IMR-90 (cell line): ENCODE measurements around the gene EID2B. TPM values are rescaled to one million over a fixed set of nuclear protein-coding genes. Genes with fewer than 3 reads are reported as not detected.

Experiments used
- ATAC-seq: fragments of 200-7000 bp; cut with Tn5 transposase; 2 replicates; pipeline ENCODE4 v1.9.1; 2020; ENCODE audit warnings: low read depth, mild to moderate bottlenecking, moderate library complexity
- BruUV-seq: library from RNA; stranded (reverse); fragments of 400-500 nt; replicated peaks from 2 replicates; lab custom pipeline; 2021; lab: Mats Ljungman, UMichigan
- CTCF ChIA-PET: fragments of 300-600 bp; formaldehyde crosslinking; extraction: SDS; loops from one replicate; lab custom pipeline; 2021; ENCODE audit warnings: antibody characterized with exemption; lab: Yijun Ruan, JAX
- POLR2A ChIA-PET: fragments of 300-600 bp; sonication (Branson Sonifier 250); formaldehyde crosslinking; loops from one replicate; lab custom pipeline; 2022; ENCODE audit warnings: antibody characterized with exemption; ENCODE audit not compliant: unreplicated experiment; lab: Charles Lee
- DNase-seq: peaks from one replicate; pipeline ENCODE4 v3.0.0; 2013
- H2AFZ ChIP-seq: replicated peaks from 2 replicates; pipeline ENCODE3; 2013; ENCODE audit warnings: low read length, mild to moderate bottlenecking; ENCODE audit not compliant: poor library complexity
- H2AK5ac ChIP-seq: 2 replicates; pipeline ENCODE4 v1.6.1; 2013; ENCODE audit warnings: low read depth, low read length, inconsistent platforms
- H2AK9ac ChIP-seq: replicated peaks from 2 replicates; pipeline ENCODE3; 2013; ENCODE audit warnings: mild to moderate bottlenecking, low read depth, low read length, moderate library complexity; ENCODE audit not compliant: poor library complexity
- H2BK120ac ChIP-seq: 2 replicates; pipeline ENCODE4 v1.6.1; 2013; ENCODE audit warnings: low read depth, low read length, inconsistent platforms
- H2BK15ac ChIP-seq: 3 replicates; pipeline ENCODE4 v1.6.1; 2013; ENCODE audit warnings: low read depth, low read length, inconsistent platforms
- H2BK20ac ChIP-seq: 2 replicates; pipeline ENCODE4 v1.6.1; 2013; ENCODE audit warnings: low read depth, mild to moderate bottlenecking, inconsistent platforms, low read length, moderate library complexity
- H2BK5ac ChIP-seq: 2 replicates; pipeline ENCODE4 v1.6.1; 2013; ENCODE audit warnings: mild to moderate bottlenecking, low read depth, low read length, inconsistent platforms; ENCODE audit not compliant: poor library complexity, severe bottlenecking
- H3K14ac ChIP-seq: replicated peaks from 2 replicates; pipeline ENCODE4 v1.6.1; 2013; ENCODE audit warnings: low read depth, low read length, inconsistent platforms
- H3K18ac ChIP-seq: 2 replicates; pipeline ENCODE4 v1.6.1; 2013; ENCODE audit warnings: low read depth, low read length, control low read depth
- H3K23ac ChIP-seq: 2 replicates; pipeline ENCODE4 v1.6.1; 2013; ENCODE audit warnings: low read depth, low read length, inconsistent platforms
- H3K27ac ChIP-seq: 2 replicates; pipeline ENCODE4 v1.5.1; 2013; ENCODE audit warnings: mild to moderate bottlenecking, control low read depth, low read length; ENCODE audit not compliant: insufficient read depth
- H3K27me3 ChIP-seq: 2 replicates; pipeline ENCODE4 v1.6.1; 2013; ENCODE audit warnings: low read length; ENCODE audit not compliant: control insufficient read depth, insufficient read depth
- H3K36me3 ChIP-seq: 2 replicates; pipeline ENCODE4 v1.6.1; 2013; ENCODE audit warnings: low read length, mixed read lengths; ENCODE audit not compliant: control insufficient read depth, insufficient read depth
- H3K4ac ChIP-seq: 2 replicates; pipeline ENCODE4 v1.6.1; 2013; ENCODE audit warnings: low read depth, low read length, inconsistent platforms
- H3K4me1 ChIP-seq: 2 replicates; pipeline ENCODE4 v1.6.1; 2013; ENCODE audit warnings: low read length, mixed read lengths; ENCODE audit not compliant: control insufficient read depth, insufficient read depth
- H3K4me2 ChIP-seq: 2 replicates; pipeline ENCODE4 v1.6.1; 2013; ENCODE audit warnings: low read depth, mild to moderate bottlenecking, control low read depth, low read length, moderate library complexity
- H3K4me3 ChIP-seq: 2 replicates; pipeline ENCODE4 v1.5.1; 2013; ENCODE audit warnings: low read depth, mild to moderate bottlenecking, control low read depth, low read length, moderate library complexity; ENCODE audit not compliant: insufficient read depth
- H3K56ac ChIP-seq: 2 replicates; pipeline ENCODE4 v1.6.1; 2013; ENCODE audit warnings: low read length, inconsistent platforms; ENCODE audit not compliant: insufficient read depth; ENCODE audit errors: extremely low read depth
- H3K79me1 ChIP-seq, 2 experiments: 2 replicates each; pipeline ENCODE4 v1.6.1; 2013; ENCODE audit warnings: low read length in 2 of 2, inconsistent platforms in 1 of 2, low read depth in 1 of 2
- H3K9ac ChIP-seq: 2 replicates; pipeline ENCODE4 v1.6.1; 2013; ENCODE audit warnings: low read depth, low read length, control low read depth
- H3K9me1 ChIP-seq: 2 replicates; pipeline ENCODE4 v1.6.1; 2013; ENCODE audit warnings: low read length, inconsistent platforms; ENCODE audit not compliant: insufficient read depth
- H3K9me3 ChIP-seq: 2 replicates; pipeline ENCODE4 v1.6.1; 2013; ENCODE audit warnings: low read length; ENCODE audit not compliant: control insufficient read depth, insufficient read depth
- H4K20me1 ChIP-seq: 2 replicates; pipeline ENCODE4 v1.6.1; 2013; ENCODE audit warnings: low read length, inconsistent platforms; ENCODE audit not compliant: insufficient read depth
- H4K5ac ChIP-seq: 2 replicates; pipeline ENCODE4 v1.6.1; 2013; ENCODE audit warnings: mild to moderate bottlenecking, low read depth, low read length, control low read depth
- H4K8ac ChIP-seq, 2 experiments: 2 replicates each; pipeline ENCODE4 v1.6.1; 2013; ENCODE audit warnings: low read depth in 2 of 2, low read length in 2 of 2, control low read depth in 1 of 2, inconsistent platforms in 1 of 2
- H4K91ac ChIP-seq: 2 replicates; pipeline ENCODE4 v1.6.1; 2013; ENCODE audit warnings: low read depth, low read length, inconsistent platforms; ENCODE audit not compliant: insufficient read depth
- CEBPB ChIP-seq: IDR thresholded peaks from 2 replicates; pipeline ENCODE4 v1.6.1; 2012; ENCODE audit warnings: low read depth, low read length, improper control_type of control experiment
- CHD1 ChIP-seq: IDR thresholded peaks from 2 replicates; pipeline ENCODE4 v1.6.1; 2012; ENCODE audit warnings: low read depth, low read length, improper control_type of control experiment
- FOS ChIP-seq: fragments of 150-350 bp; IDR thresholded peaks from 2 replicates; pipeline ENCODE4 v1.6.1; 2016; ENCODE audit warnings: low read depth, low read length
- MAFK ChIP-seq: IDR thresholded peaks from 2 replicates; pipeline ENCODE4 v1.6.1; 2012; ENCODE audit warnings: low read depth, low read length, improper control_type of control experiment
- MAZ ChIP-seq: IDR thresholded peaks from 2 replicates; pipeline ENCODE4 v1.6.1; 2012; ENCODE audit warnings: low read depth, mild to moderate bottlenecking, low read length, improper control_type of control experiment, moderate library complexity, borderline replicate concordance
- NFE2L2 ChIP-seq: fragments of 150-350 bp; IDR thresholded peaks from 2 replicates; pipeline ENCODE4 v1.6.1; 2016; ENCODE audit warnings: low read depth, mild to moderate bottlenecking, low read length
- SMC3 ChIP-seq: fragments of 150-350 bp; IDR thresholded peaks from 2 replicates; pipeline ENCODE4 v1.6.1; 2016; ENCODE audit warnings: low read depth, mild to moderate bottlenecking, antibody characterized with exemption, low read length, moderate library complexity
- WGBS, 2 experiments: methylation state at CpG; one replicate each; pipeline versions ENCODE4 v1.1.5 to v1.1.7; 2013; ENCODE audit warnings: missing lambda C conversion rate in 2 of 2; ENCODE audit not compliant: insufficient read length in 1 of 2; ENCODE audit errors: extremely low coverage in 2 of 2; 5-methylcytosine and 5-hydroxymethylcytosine counted together
- dilution Hi-C: fragments of 300-500 bp; cut with HindIII; formaldehyde crosslinking; loops from one replicate; pipeline ENCODE4 v1.14.3; 2018; ENCODE audit warnings: low sequenced_read_pairs; ENCODE audit not compliant: unreplicated experiment
- in situ Hi-C: fragments of 300-500 bp; cut with MboI; formaldehyde crosslinking; loops from 3 replicates; pipeline ENCODE4 v1.14.3; 2019; ENCODE audit warnings: low sequenced_read_pairs, inconsistent platforms, mixed read lengths
- intact Hi-C: fragments of 100-400 bp; cut with micrococcal nuclease; formaldehyde crosslinking; loops from 2 replicates; pipeline ENCODE4 v1.10.0; 2022
- polyA plus RNA-seq, 3 experiments: library from polyadenylated mRNA; depleted of rRNA; stranded (reverse); fragments of >200 nt; gene quantifications; 2 replicates each; pipeline ENCODE4 v1.2.3, GENCODE V29; 2012; ENCODE audit warnings: low replicate concordance in 1 of 3
- total RNA-seq: library from RNA; depleted of rRNA; stranded (reverse); fragments of >200 nt; gene quantifications from 2 replicates; pipeline ENCODE4 v1.2.3, GENCODE V29; 2012
- TF ChIP-seq, protein P1 (sequence below): conservative IDR thresholded peaks from 2 replicates; pipeline ENCODE4 v1.5.1; 2012; ENCODE audit warnings: mild to moderate bottlenecking, low read depth, low read length, improper control_type of control experiment
- TF ChIP-seq, protein P2 (sequence below): fragments of 150-350 bp; IDR thresholded peaks from 2 replicates; pipeline ENCODE4 v1.6.1; 2017; ENCODE audit warnings: mild to moderate bottlenecking, antibody characterized with exemption, low read length, low read depth

EID2B gene
- total and polyA plus RNA-seq, 2 of the 4 experiments (the other 2 are of a cell fraction) = 2.5 to 2.7 TPM

DNA sequence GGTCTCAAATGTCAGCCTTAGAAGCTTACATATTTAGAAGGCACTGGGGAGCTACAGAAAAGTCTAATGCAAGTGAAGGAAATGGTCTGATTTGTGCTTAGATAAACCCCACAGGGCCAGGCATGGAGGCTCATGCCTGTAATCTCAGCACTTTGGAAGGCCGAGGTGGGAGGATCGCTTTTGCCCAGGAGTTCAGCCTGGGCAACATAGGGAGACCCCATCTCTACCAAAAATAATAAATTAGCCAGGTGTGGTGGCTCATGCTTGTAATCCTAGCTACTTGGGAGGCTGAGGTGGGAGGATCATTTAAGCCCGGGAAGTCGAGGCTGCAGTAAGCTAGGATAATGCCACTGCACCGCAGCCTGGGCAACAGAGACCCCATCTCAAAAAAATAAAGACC is 36.6 kb downstream of the EID2B start:
- dilution Hi-C loops (no loop called here), intact Hi-C loops (loop anchor here (5.0 kb wide), 2 partner anchors 36 to 176 kb away; partner anchors contain the start of gene EID2B), in situ Hi-C loops (no loop called here)
- Histone ChIP-seq H3K23ac (no peak overlapping the region), H2AK5ac (no peak overlapping the region), H2BK120ac (no peak overlapping the region), H4K91ac (no peak overlapping the region), H4K8ac (no peak overlapping the region), H4K5ac (no peak overlapping the region), H2AK9ac (no peak overlapping the region), H3K27ac (no peak overlapping the region), H3K9ac (no peak overlapping the region), H3K79me1 (no peaks in the 10 kb centered on the region), H4K20me1 (no peaks in the 10 kb centered on the region), H3K56ac (no peak overlapping the region), H3K4me1 (peaks cover 3% of the 10 kb centered on the region; the same call in 1 of the 2 replicates), H2AFZ (no peak overlapping the region), H3K14ac (no peak overlapping the region), H3K4me2 (no peak overlapping the region), H3K27me3 (peaks cover 35% of the 10 kb centered on the region), H2BK20ac (no peak overlapping the region), H3K9me1 (peaks cover 3% of the 10 kb centered on the region), H2BK5ac (no peak overlapping the region), H3K36me3 (0 out of 2 replicates have a peak, but pooled peaks cover 5% of the 10 kb centered on the region), H3K18ac (no peak overlapping the region), H3K4me3 (no peak overlapping the region), H3K9me3 (no peaks in the 10 kb centered on the region), H3K4ac (no peak overlapping the region), H2BK15ac (no peak overlapping the region)
- TF ChIP-seq MAZ (no peak), FOS (no peak), MAFK (no peak), NFE2L2 (no peak), CHD1 (no peak), CEBPB (no peak), SMC3 (no peak)
- TF ChIP-seq, protein P1, sequence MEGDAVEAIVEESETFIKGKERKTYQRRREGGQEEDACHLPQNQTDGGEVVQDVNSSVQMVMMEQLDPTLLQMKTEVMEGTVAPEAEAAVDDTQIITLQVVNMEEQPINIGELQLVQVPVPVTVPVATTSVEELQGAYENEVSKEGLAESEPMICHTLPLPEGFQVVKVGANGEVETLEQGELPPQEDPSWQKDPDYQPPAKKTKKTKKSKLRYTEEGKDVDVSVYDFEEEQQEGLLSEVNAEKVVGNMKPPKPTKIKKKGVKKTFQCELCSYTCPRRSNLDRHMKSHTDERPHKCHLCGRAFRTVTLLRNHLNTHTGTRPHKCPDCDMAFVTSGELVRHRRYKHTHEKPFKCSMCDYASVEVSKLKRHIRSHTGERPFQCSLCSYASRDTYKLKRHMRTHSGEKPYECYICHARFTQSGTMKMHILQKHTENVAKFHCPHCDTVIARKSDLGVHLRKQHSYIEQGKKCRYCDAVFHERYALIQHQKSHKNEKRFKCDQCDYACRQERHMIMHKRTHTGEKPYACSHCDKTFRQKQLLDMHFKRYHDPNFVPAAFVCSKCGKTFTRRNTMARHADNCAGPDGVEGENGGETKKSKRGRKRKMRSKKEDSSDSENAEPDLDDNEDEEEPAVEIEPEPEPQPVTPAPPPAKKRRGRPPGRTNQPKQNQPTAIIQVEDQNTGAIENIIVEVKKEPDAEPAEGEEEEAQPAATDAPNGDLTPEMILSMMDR = no peak
- TF ChIP-seq, protein P2, sequence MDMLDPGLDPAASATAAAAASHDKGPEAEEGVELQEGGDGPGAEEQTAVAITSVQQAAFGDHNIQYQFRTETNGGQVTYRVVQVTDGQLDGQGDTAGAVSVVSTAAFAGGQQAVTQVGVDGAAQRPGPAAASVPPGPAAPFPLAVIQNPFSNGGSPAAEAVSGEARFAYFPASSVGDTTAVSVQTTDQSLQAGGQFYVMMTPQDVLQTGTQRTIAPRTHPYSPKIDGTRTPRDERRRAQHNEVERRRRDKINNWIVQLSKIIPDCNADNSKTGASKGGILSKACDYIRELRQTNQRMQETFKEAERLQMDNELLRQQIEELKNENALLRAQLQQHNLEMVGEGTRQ = no peak
- no CpG with 5 or more reads among the region's 5 CpGs for WGBS, 2 experiments
- ChIA-PET CTCF (interaction anchor here (0.5 to 0.6 kb wide), 2 partner anchors 18 to 55 kb away, joined by 4 to 5 read pairs; no protein-coding TSS in a partner anchor), POLR2A (no interaction called here)
- ATAC-seq (no peak), DNase-seq (no peak)
- no TSS peak for BruUV-seq
